Measurements from ENCODE around the gene CCDC183.
"Not testable (repeated sequence)": the region's sequence is repeated elsewhere in the genome, so short reads cannot be mapped to it uniquely, and the experiment has no call there.

CCDC183 gene

GRCh38 chr9:136760834-136761544 lies 35.1 kb upstream of the CCDC183 start:
- H3K79me1 ChIP-seq (replicated peaks; ENCODE audit: low read length, poor library complexity, severe bottlenecking); H3K18ac ChIP-seq (ENCODE audit: low read depth in 1 of 2, low read length in 2 of 2); H3K27ac ChIP-seq (ENCODE audit: low read length, poor library complexity, severe bottlenecking); H3K9ac ChIP-seq (ENCODE audit: low read length); H2AFZ ChIP-seq (ENCODE audit: low read depth, low read length); H2BK15ac ChIP-seq (ENCODE audit: low read depth, poor library complexity, severe bottlenecking); H3K23ac ChIP-seq (ENCODE audit: low read length in 2 of 2); H3K14ac ChIP-seq (ENCODE audit: low read length in 2 of 2); H2BK12ac ChIP-seq (ENCODE audit: low read length in 2 of 2); H2BK120ac ChIP-seq (ENCODE audit: low read depth, low read length); H2AK5ac ChIP-seq (ENCODE audit: low read length, severe bottlenecking); H3K36me3 ChIP-seq (ENCODE audit: control insufficient read depth in 1 of 2, insufficient read depth in 2 of 2, low read depth in 1 of 2, low read length in 2 of 2); H4K91ac ChIP-seq (ENCODE audit: low read length); H2BK5ac ChIP-seq (ENCODE audit: low read depth, low read length, poor library complexity, severe bottlenecking); H3K4ac ChIP-seq (ENCODE audit: low read depth in 1 of 2, low read length in 2 of 2); H3K4me2 ChIP-seq (ENCODE audit: low read length, poor library complexity, severe bottlenecking); H3K4me1 ChIP-seq (ENCODE audit: control insufficient read depth, insufficient read depth, low read depth, low read length); H3K9me3 ChIP-seq (ENCODE audit: control insufficient read depth, low read length); H3K4me3 ChIP-seq (ENCODE audit: insufficient read depth in 1 of 2, low read depth in 1 of 2, low read length in 2 of 2): not testable (repeated sequence)
- DNase-seq = peak; percentile 76
- H4K8ac ChIP-seq (ENCODE audit: low read length) = peak overlapping the region; percentile 78
- H3K27me3 ChIP-seq (ENCODE audit: control insufficient read depth in 1 of 2, insufficient read depth in 1 of 2, low read length in 2 of 2) = peaks cover 28 to 46% of the 10 kb centered on the region in 2 experiments
- 57% methylated on average over 22 of the region's 22 CpGs for WGBS

DNA sequence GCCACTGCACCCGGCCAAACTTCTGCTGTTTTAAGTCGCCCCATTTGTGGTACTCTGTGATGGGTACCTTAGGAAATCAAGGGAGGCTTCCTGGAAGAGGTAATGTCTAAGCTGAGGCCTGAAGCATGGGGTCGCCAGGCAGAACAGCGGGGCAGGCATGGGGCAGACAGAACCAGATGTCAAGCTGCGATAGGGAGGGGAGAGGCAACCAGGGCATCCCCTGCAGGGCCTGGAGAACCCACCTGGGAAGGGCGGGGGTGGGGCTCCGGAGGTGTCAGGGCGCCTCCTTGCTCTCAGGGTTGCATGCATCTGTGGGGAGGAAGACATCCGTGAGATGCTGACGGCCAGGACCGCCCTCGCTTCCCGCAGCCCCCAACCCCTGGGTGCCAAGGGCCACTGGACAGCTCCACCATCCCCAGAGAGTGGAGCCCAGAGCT lies 34.6 kb upstream of the CCDC183 start:
- no peak overlapping the region for H3K23ac ChIP-seq (ENCODE audit: low read length in 2 of 2)
- H2AFZ ChIP-seq (ENCODE audit: low read depth, low read length) = no peak overlapping the region
- H2BK15ac ChIP-seq (ENCODE audit: low read depth, poor library complexity, severe bottlenecking) = no peak overlapping the region
- no peaks in the 10 kb centered on the region for H3K9me3 ChIP-seq (ENCODE audit: control insufficient read depth, low read length)
- H4K91ac ChIP-seq (ENCODE audit: low read length) = no peak overlapping the region
- H3K4me2 ChIP-seq (ENCODE audit: low read length, poor library complexity, severe bottlenecking) = no peak overlapping the region
- H3K27ac ChIP-seq (ENCODE audit: low read length, poor library complexity, severe bottlenecking) = no peak overlapping the region
- H3K36me3 ChIP-seq (ENCODE audit: control insufficient read depth in 1 of 2, insufficient read depth in 2 of 2, low read depth in 1 of 2, low read length in 2 of 2) = no peaks in the 10 kb centered on the region
- no peak overlapping the region for H3K4ac ChIP-seq (ENCODE audit: low read depth in 1 of 2, low read length in 2 of 2)
- H4K8ac ChIP-seq (ENCODE audit: low read length) = no peak overlapping the region
- H3K9ac ChIP-seq (ENCODE audit: low read length) = no peak overlapping the region
- H3K27me3 ChIP-seq (ENCODE audit: control insufficient read depth in 1 of 2, insufficient read depth in 1 of 2, low read length in 2 of 2) = peaks cover 28 to 46% of the 10 kb centered on the region in 2 experiments
- no peak overlapping the region for H3K14ac ChIP-seq (ENCODE audit: low read length in 2 of 2)
- peaks cover 7% of the 10 kb centered on the region for H3K4me1 ChIP-seq (ENCODE audit: control insufficient read depth, insufficient read depth, low read depth, low read length)
- DNase-seq = no peak
- WGBS = 89% methylated on average over 13 of the region's 13 CpGs
- no peaks in the 10 kb centered on the region for H3K79me1 ChIP-seq (replicated peaks; ENCODE audit: low read length, poor library complexity, severe bottlenecking)
- H2BK5ac ChIP-seq (ENCODE audit: low read depth, low read length, poor library complexity, severe bottlenecking) = no peak overlapping the region
- no peak overlapping the region for H3K4me3 ChIP-seq (ENCODE audit: insufficient read depth in 1 of 2, low read depth in 1 of 2, low read length in 2 of 2)
- no peak overlapping the region for H2BK12ac ChIP-seq (ENCODE audit: low read length in 2 of 2)
- no peak overlapping the region for H2BK120ac ChIP-seq (ENCODE audit: low read depth, low read length)
- no peak overlapping the region for H2AK5ac ChIP-seq (ENCODE audit: low read length, severe bottlenecking)
- no peak overlapping the region for H3K18ac ChIP-seq (ENCODE audit: low read depth in 1 of 2, low read length in 2 of 2)

DNA sequence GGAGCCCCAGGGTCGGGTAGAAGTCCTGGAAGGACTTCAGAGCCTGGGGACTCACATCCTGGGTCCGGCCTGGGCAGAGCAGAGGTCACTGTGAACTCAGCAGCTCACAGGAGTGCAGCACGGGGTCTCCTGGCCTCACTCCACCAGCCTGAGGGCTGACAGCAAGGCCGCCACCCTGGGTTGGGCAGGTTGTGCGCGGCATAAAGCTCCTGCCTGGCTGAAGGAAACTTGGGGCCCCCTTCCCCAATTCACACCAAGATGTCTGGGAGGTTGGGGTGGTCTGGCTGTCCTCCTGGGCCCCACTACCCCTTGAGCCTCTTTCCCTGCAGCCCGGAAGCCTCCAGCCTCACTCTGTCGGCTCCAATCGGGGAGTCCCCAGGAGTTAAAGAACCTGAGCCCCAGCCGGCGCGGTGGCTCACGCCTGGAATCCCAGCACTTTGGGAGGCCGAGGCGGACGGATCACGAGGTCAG lies 33.9 kb upstream of the CCDC183 start:
- H2BK5ac ChIP-seq (ENCODE audit: low read depth, low read length, poor library complexity, severe bottlenecking) = no peak overlapping the region
- no peak overlapping the region for H4K91ac ChIP-seq (ENCODE audit: low read length)
- H3K14ac ChIP-seq (ENCODE audit: low read length in 2 of 2) = no peak overlapping the region
- WGBS = 89% methylated on average over 10 of the region's 17 CpGs
- no peak overlapping the region for H3K4ac ChIP-seq (ENCODE audit: low read depth in 1 of 2, low read length in 2 of 2)
- no peak overlapping the region for H2AK5ac ChIP-seq (ENCODE audit: low read length, severe bottlenecking)
- no peak overlapping the region for H3K4me3 ChIP-seq (ENCODE audit: insufficient read depth in 1 of 2, low read depth in 1 of 2, low read length in 2 of 2)
- no peak overlapping the region for H2BK12ac ChIP-seq (ENCODE audit: low read length in 2 of 2)
- no peak overlapping the region for H2BK120ac ChIP-seq (ENCODE audit: low read depth, low read length)
- no peak overlapping the region for H3K4me2 ChIP-seq (ENCODE audit: low read length, poor library complexity, severe bottlenecking)
- no peak overlapping the region for H3K23ac ChIP-seq (ENCODE audit: low read length in 2 of 2)
- no peak overlapping the region for H4K8ac ChIP-seq (ENCODE audit: low read length)
- no peak overlapping the region for H3K27ac ChIP-seq (ENCODE audit: low read length, poor library complexity, severe bottlenecking)
- H3K9me3 ChIP-seq (ENCODE audit: control insufficient read depth, low read length) = no peaks in the 10 kb centered on the region
- H3K4me1 ChIP-seq (ENCODE audit: control insufficient read depth, insufficient read depth, low read depth, low read length) = peaks cover 7% of the 10 kb centered on the region
- peaks cover 29 to 49% of the 10 kb centered on the region in 2 experiments for H3K27me3 ChIP-seq (ENCODE audit: control insufficient read depth in 1 of 2, insufficient read depth in 1 of 2, low read length in 2 of 2)
- no peak overlapping the region for H3K9ac ChIP-seq (ENCODE audit: low read length)
- H2BK15ac ChIP-seq (ENCODE audit: low read depth, poor library complexity, severe bottlenecking) = no peak overlapping the region
- no peaks in the 10 kb centered on the region for H3K36me3 ChIP-seq (ENCODE audit: control insufficient read depth in 1 of 2, insufficient read depth in 2 of 2, low read depth in 1 of 2, low read length in 2 of 2)
- no peak overlapping the region for H2AFZ ChIP-seq (ENCODE audit: low read depth, low read length)
- no peak overlapping the region for H3K18ac ChIP-seq (ENCODE audit: low read depth in 1 of 2, low read length in 2 of 2)
- DNase-seq = no peak
- H3K79me1 ChIP-seq (replicated peaks; ENCODE audit: low read length, poor library complexity, severe bottlenecking) = no peaks in the 10 kb centered on the region

GRCh38 chr9:136762915-136763648 lies 33.1 kb upstream of the CCDC183 start:
- Histone ChIP-seq H2BK12ac (ENCODE audit: low read length in 2 of 2) (no peak overlapping the region), H3K9ac (ENCODE audit: low read length) (no peak overlapping the region), H3K9me3 (ENCODE audit: control insufficient read depth, low read length) (no peaks in the 10 kb centered on the region), H2BK15ac (ENCODE audit: low read depth, poor library complexity, severe bottlenecking) (no peak overlapping the region), H2AK5ac (ENCODE audit: low read length, severe bottlenecking) (no peak overlapping the region), H2BK5ac (ENCODE audit: low read depth, low read length, poor library complexity, severe bottlenecking) (no peak overlapping the region), H3K36me3 (ENCODE audit: control insufficient read depth in 1 of 2, insufficient read depth in 2 of 2, low read depth in 1 of 2, low read length in 2 of 2) (no peaks in the 10 kb centered on the region), H3K23ac (ENCODE audit: low read length in 2 of 2) (no peak overlapping the region), H3K18ac (ENCODE audit: low read depth in 1 of 2, low read length in 2 of 2) (no peak overlapping the region), H3K4ac (ENCODE audit: low read depth in 1 of 2, low read length in 2 of 2) (no peak overlapping the region), H3K4me1 (ENCODE audit: control insufficient read depth, insufficient read depth, low read depth, low read length) (peaks cover 7% of the 10 kb centered on the region), H4K8ac (ENCODE audit: low read length) (peak overlapping the region; percentile 60), H2BK120ac (ENCODE audit: low read depth, low read length) (no peak overlapping the region), H3K4me3 (ENCODE audit: insufficient read depth in 1 of 2, low read depth in 1 of 2, low read length in 2 of 2) (no peak overlapping the region), H3K4me2 (ENCODE audit: low read length, poor library complexity, severe bottlenecking) (no peak overlapping the region), H3K27me3 (ENCODE audit: control insufficient read depth in 1 of 2, insufficient read depth in 1 of 2, low read length in 2 of 2) (peaks cover 37 to 52% of the 10 kb centered on the region in 2 experiments), H2AFZ (ENCODE audit: low read depth, low read length) (no peak overlapping the region), H3K27ac (ENCODE audit: low read length, poor library complexity, severe bottlenecking) (no peak overlapping the region), H3K79me1 (replicated peaks; ENCODE audit: low read length, poor library complexity, severe bottlenecking) (no peaks in the 10 kb centered on the region), H3K14ac (ENCODE audit: low read length in 2 of 2) (no peak overlapping the region), H4K91ac (ENCODE audit: low read length) (no peak overlapping the region)
- DNase-seq = peak; percentile 31
- WGBS = 30% methylated on average over 23 of the region's 37 CpGs
